Thymus (tissue), 11 donors: ENCODE results near the gene PER2. TPM values are rescaled to one million over a fixed set of nuclear protein-coding genes. Genes with fewer than 3 reads are reported as not detected.

Experiments
- DNase-seq, 9 donors: peaks; one replicate each; pipeline ENCODE4 v3.0.0-alpha.2; 2013; ENCODE audit warnings: low spot score in 9 of 9, low read depth in 6 of 9, missing footprints in 1 of 9
- H3K27ac ChIP-seq, 2 donors: one replicate each; pipeline ENCODE4 v1.5.1; 2013; ENCODE audit warnings: control low read depth in 1 of 2, low read depth in 1 of 2, low read length in 1 of 2, mild to moderate bottlenecking in 1 of 2, moderate library complexity in 1 of 2
- H3K27me3 ChIP-seq, 2 donors: one replicate each; pipeline ENCODE4 v1.5.1; 2013; ENCODE audit warnings: low read length in 1 of 2; ENCODE audit not compliant: control insufficient read depth in 2 of 2, insufficient read depth in 1 of 2
- H3K36me3 ChIP-seq, 2 donors: one replicate each; pipeline ENCODE4 v1.5.1; 2013; ENCODE audit warnings: low read length in 1 of 2, mild to moderate bottlenecking in 1 of 2, moderate library complexity in 1 of 2; ENCODE audit not compliant: control insufficient read depth in 2 of 2, insufficient read depth in 2 of 2
- H3K4me1 ChIP-seq, 2 donors: one replicate each; pipeline ENCODE4 v1.5.1; 2013; ENCODE audit warnings: low read length in 2 of 2; ENCODE audit not compliant: control insufficient read depth in 2 of 2, insufficient read depth in 2 of 2
- H3K4me3 ChIP-seq, 2 donors: one replicate each; pipeline ENCODE4 v1.5.1; 2013; ENCODE audit warnings: low read length in 2 of 2, control low read depth in 1 of 2, mild to moderate bottlenecking in 1 of 2
- H3K9me3 ChIP-seq, 2 donors: one replicate each; pipeline ENCODE4 v1.5.1; 2013; ENCODE audit warnings: low read length in 1 of 2, mild to moderate bottlenecking in 1 of 2; ENCODE audit not compliant: control insufficient read depth in 2 of 2, insufficient read depth in 1 of 2
- WGBS: extraction: QIAGEN DNeasy Blood & Tissue Kit; methylation state at CpG from one replicate; pipeline ENCODE4 v1.1.7; 2013; 5-methylcytosine and 5-hydroxymethylcytosine counted together
- polyA plus RNA-seq: library from polyadenylated mRNA; stranded (reverse); fragments of 200-250 nt; gene quantifications from one replicate; pipeline ENCODE4 v1.2.3, GENCODE V29; 2013
- total RNA-seq: library from RNA; stranded (reverse); fragments of 120-200 nt; gene quantifications from one replicate; pipeline ENCODE4 v1.2.4, GENCODE V29; 2013
- donor health status: healthy.

PER2 gene
- total and polyA plus RNA-seq, 2 donors: 3.0 to 5.6 TPM

DNA sequence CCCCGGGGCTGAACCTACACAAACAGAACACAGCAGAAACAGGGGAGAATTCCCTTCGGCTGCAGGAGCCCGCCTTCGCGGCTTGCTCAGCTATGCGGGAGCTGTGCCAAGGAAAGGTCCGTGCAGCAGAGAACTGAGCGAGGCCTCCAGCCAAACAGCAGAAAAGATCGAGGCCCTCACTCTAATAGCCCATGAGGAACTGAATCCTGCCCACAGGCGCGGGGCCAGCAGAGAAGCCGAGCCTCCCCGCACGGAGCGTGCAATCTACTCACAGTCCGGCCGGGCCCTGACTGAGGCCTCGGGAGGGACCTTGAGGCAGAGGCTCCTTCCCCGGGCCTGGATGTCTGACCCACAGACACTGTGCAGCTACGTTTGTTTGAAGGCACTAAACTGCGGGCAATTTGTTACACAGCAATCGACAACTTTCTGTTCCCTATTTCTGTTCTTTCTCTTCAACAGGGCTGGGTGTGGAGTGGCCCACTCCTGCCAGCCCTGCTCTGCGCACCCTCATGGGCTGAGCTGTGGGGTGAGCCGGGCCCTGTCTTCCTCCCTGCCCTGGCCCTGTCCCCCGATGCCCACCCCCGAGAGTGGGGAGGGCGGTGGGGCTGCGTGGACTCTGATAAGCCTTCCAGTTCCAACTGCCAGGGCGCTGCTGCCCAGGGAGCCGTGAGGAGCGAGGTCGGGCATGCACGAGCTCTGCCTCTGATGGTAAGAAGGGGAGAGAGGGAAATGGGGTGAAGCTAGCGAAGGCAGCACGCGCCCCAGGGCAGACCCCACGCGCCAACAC, 62.3 kb downstream of the PER2 start:
- Histone ChIP-seq H3K36me3 (peaks cover 0 to 6% of the 10 kb centered on the region in 2 donors), H3K4me1 (peaks cover 4% of the 10 kb centered on the region in 2 donors), H3K4me3 (no peak overlapping the region), H3K9me3 (peaks cover 0 to 1% of the 10 kb centered on the region in 2 donors), H3K27ac (no peak overlapping the region), H3K27me3 (peaks cover 0 to 13% of the 10 kb centered on the region in 2 donors)
- WGBS: 96% methylated on average over 38 of the region's 38 CpGs
- no peak for DNase-seq

DNA sequence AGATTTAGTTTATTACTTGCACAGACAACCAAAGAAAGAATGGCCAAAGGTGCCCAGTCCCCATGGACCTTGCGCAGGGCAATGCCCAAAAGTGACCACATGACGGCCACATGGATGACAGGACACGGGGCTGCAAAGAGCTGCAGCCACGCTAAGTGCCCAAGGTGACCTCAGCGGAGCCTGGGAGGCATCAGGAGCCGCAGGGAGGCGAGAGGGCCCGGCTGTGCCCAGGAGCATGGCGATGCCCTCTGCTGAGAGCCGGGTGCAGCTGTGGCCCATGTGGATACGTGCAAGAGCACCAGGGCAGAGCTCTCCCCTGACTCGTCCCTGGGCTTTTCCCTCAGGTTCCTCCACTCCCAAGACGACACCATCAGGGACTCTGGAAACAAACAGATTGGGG, 63.3 kb downstream of the PER2 start:
- no peak for DNase-seq
- peaks cover 0 to 6% of the 10 kb centered on the region in 2 donors for H3K36me3 ChIP-seq
- no peak overlapping the region for H3K4me3 ChIP-seq
- 98% methylated on average over 13 of the region's 13 CpGs for WGBS
- peaks cover 0 to 3% of the 10 kb centered on the region in 2 donors for H3K27me3 ChIP-seq
- H3K27ac ChIP-seq: no peak overlapping the region
- H3K4me1 ChIP-seq: no peaks in the 10 kb centered on the region
- no peaks in the 10 kb centered on the region for H3K9me3 ChIP-seq

DNA sequence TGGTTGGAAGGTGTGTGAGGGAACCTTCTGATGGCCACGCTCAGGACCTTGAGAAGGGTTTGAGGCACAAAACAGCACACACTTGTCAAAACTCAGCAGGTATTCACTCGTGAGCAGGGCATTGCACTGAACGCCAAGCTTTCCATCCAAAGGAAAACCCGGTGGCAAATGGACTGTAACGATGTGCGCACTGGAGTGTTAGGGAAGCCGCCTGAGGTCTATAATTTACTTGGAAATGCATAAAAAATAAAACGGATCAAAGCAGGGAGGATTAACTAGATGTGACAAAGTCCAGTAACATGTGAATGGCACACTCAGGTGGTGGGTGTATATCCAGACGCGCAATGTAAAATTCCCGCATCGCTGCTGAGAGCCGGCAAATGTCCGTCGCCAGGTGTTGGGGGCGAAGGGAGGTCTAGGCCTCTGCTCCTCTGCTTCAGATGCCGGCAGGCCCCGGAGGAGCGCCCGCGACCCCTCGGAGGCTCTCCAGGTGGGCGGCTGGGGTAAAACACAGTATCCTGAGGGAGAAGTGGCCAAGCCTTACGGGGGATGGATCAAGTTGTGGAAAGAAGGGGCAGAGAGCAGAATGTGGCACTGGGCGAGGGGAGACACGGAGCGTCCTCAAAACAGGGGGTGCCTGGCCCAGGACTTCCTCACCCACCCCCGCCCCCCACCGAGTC, 63.9 kb downstream of the PER2 start:
- Histone ChIP-seq H3K36me3 (peaks cover 0 to 6% of the 10 kb centered on the region in 2 donors), H3K27ac (no peak overlapping the region), H3K27me3 (no peaks in the 10 kb centered on the region), H3K4me3 (no peak overlapping the region), H3K4me1 (no peaks in the 10 kb centered on the region), H3K9me3 (no peaks in the 10 kb centered on the region)
- WGBS: 98% methylated on average over 29 of the region's 29 CpGs
- DNase-seq: no peak

DNA sequence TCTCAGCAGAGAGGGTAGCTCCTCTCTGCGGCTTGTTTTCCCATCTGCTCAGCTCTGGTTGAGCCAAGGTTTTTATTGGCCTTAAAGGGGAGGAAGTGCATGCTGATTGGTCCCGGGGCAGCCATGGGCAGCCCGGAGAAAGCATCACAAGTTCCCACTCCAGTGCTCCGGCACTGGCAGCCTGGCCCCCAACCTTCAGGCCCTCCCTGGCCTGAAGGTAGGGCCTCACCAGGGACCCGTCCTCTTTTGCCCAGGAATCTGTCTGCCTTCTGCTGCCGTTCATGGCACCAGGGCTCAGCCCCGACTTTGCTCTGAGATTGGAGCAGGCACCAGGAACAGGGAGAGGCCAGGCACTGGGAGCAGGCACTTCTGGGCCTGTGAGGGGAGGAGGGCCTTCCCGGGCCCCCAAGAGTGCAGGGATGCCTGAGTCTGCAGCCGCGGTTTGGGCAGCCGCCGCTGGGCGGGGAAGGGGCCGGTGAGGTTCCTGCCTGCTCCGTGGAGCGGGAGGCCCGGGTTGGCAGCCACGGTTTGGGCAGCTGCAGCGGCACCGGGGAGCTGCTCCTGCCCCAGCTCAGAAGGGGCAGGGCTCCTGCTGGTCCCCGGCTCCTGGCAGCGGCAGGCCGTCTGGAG, 67.4 kb downstream of the PER2 start:
- Histone ChIP-seq H3K27ac (no peak overlapping the region), H3K4me3 (no peak overlapping the region), H3K36me3 (peaks cover 0 to 2% of the 10 kb centered on the region in 2 donors), H3K27me3 (no peaks in the 10 kb centered on the region), H3K4me1 (no peaks in the 10 kb centered on the region), H3K9me3 (no peaks in the 10 kb centered on the region)
- no peak for DNase-seq
- 87% methylated on average over 23 of the region's 23 CpGs for WGBS

DNA sequence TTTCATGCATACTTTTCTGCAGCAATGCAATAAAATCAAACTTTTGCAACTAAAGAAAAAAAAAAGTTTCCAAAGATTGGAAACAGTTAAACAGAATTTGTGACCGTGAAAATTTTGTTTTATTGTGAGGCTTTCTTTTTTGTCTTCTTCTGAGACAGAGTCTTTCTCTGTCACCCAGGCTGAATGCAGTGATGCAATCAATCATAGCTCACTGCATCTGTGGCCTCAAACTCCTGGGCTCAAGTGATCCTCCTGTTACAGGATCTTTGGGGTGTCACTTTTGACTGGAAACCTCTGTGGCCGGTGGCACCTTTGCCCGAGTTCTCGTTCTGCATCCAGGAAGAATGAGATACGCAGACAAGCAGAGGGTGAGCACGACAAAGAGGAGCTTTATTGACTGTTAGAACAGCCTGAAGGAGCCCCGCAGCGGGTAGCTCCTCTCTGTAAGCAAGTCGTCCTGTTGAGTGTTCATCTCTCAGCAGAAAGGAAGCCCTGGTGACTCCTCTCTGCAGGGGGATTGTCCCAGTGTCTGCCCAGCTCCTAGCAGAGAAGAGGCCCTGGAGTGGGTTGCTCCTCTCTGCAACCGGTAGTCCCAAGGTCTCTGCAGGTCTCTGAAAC, 68.0 kb downstream of the PER2 start:
- peaks cover 0 to 2% of the 10 kb centered on the region in 2 donors for H3K36me3 ChIP-seq
- 89% methylated on average over 10 of the region's 10 CpGs for WGBS
- H3K27ac ChIP-seq: no peak overlapping the region
- H3K9me3 ChIP-seq: no peaks in the 10 kb centered on the region
- peaks cover 0 to 2% of the 10 kb centered on the region in 2 donors for H3K27me3 ChIP-seq
- H3K4me3 ChIP-seq: no peak overlapping the region
- H3K4me1 ChIP-seq: no peaks in the 10 kb centered on the region
- no peak for DNase-seq

DNA sequence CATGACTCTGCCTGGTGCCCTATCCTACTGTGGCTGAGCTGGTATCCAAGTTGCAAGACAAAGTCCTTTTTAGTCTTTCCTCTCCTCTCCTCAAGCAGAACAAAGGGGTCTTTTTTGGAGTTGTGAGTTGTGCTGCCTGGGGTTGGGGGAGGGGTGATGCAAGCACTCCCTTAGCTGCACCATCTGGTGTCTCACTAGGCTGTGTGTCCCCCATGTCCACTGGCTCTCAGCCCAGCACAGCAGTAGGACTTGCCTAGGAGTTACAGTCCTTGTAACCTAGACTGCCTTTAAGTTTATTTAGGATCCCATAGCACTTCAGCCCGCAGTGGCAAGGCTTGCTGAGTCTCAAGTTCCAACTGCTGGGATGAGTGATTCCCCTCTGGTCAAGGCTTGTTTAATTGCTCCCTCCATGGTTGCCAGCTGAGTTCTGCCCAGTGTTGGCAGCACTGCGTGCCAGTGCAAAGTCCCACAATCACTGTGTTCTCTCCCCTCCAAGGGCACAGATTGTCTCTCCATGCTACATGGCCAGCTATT, 71.7 kb downstream of the PER2 start:
- WGBS: 94% methylated on average over 2 of the region's 2 CpGs
- no peaks in the 10 kb centered on the region for H3K9me3 ChIP-seq
- no peak for DNase-seq

DNA sequence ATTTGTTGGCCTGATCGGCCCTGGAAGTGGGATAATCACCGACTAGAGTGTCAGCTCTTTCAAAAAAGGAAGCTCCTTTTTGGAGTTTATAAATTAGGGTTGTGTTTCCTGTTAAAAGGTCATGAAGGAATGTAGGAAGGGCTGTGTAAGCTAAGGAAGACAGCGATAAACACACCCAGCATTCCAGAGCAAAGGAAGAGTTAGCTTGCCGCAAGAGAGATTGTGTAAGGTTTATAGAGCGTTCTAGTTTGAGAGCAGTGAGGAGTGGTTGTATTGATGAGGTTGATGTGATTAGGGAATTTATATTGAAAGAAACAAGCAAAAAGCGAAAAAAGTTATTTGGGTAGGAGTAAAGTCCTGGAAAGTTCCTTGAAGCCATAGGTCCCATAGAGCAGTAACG, 81.4 kb downstream of the PER2 start:
- no peaks in the 10 kb centered on the region for H3K36me3 ChIP-seq
- H3K27ac ChIP-seq: no peak overlapping the region
- DNase-seq: no peak
- 89% methylated on average over 7 of the region's 7 CpGs for WGBS
- H3K27me3 ChIP-seq: peaks cover 0 to 16% of the 10 kb centered on the region in 2 donors
- no peak overlapping the region for H3K4me3 ChIP-seq
- no peaks in the 10 kb centered on the region for H3K9me3 ChIP-seq
- H3K4me1 ChIP-seq: peaks cover 6 to 12% of the 10 kb centered on the region in 2 donors

More for the DNA sequence above, 71.7 kb downstream of the PER2 start:
- H3K36me3 ChIP-seq: no peaks in the 10 kb centered on the region
- no peak overlapping the region for H3K4me3 ChIP-seq
- no peaks in the 10 kb centered on the region for H3K4me1 ChIP-seq
- no peak overlapping the region for H3K27ac ChIP-seq
- H3K27me3 ChIP-seq: peaks cover 0 to 5% of the 10 kb centered on the region in 2 donors

DNA sequence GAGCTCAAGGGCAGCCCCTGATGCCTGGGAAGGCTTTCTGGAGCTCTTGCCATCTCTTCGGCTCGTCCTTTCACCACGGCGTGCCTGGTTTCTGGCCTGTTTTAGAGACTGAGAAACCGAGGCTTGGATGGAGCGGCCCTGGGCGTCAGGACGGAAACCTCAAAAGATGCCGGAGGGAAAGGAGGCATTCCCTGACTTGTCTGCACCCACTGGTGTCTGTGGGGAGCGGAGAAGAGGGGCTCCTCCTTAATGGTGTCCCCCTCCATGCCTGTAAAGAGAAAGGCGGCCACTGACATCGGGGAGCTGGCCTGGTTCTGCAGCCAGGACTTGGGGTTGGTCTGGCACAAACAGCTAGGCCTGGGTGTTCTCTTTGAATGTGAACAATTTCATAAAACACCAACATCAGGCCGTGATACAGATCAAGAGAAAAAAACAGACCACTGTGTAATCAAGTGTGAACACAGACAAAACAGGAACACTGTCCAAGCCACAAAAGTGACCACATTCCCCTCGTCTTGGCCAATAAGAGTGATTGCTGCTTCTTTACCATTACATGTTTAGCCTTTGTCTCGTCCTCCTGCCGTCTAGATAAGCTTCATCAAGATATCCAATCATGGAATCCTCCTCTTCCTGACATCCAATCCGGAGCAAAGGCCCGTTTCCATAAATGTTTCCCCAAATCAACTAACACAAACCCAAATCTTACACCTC, 84.3 kb downstream of the PER2 start:
- no peaks in the 10 kb centered on the region for H3K9me3 ChIP-seq
- no peak for DNase-seq
- H3K27me3 ChIP-seq: peaks cover 0 to 8% of the 10 kb centered on the region in 2 donors
- H3K4me1 ChIP-seq: peaks cover 8 to 20% of the 10 kb centered on the region in 2 donors
- peak overlapping the region; percentile 45 to 79 for H3K4me3 ChIP-seq
- no peaks in the 10 kb centered on the region for H3K36me3 ChIP-seq
- WGBS: 74% methylated on average over 18 of the region's 18 CpGs
- H3K27ac ChIP-seq: peak overlapping the region; percentile 32 to 75
